ENCODE results near the gene KRTAP9-6. TPM values are rescaled to one million over a fixed set of nuclear protein-coding genes. Genes with fewer than 3 reads are reported as not detected.

KRTAP9-6 gene
- polyA plus RNA-seq, 1 donor from 2014 or later, result not detected

DNA sequence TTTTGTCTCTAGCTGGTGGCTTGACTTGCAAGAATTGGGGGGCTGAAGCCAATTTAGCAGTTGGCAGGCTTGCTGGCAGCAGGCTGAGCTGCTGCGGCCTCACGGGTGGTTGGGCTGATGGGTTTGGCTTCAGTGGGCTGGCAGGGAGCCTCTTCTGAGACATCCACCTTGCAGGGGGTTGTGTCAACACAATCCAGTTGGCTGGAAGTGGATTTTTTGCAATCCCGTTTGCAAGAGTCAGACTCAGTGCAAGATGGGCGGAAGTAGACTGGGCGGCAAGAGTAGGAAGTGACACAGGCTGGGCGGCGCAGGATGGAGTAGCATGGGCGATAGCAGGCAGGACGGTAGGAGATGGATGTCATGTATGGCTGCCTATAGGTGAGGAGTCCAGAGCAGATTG lies 42.5 kb downstream of the KRTAP9-6 start:
- no peaks in the 10 kb centered on the region for H3K36me3 ChIP-seq (ENCODE audit: insufficient read depth, low read length)
- no peaks in the 10 kb centered on the region for H3K79me2 ChIP-seq (replicated peaks; ENCODE audit: insufficient read depth, low read length)
- no peak overlapping the region for H3K27ac ChIP-seq (ENCODE audit: low read length)
- TF ChIP-seq, protein P1, sequence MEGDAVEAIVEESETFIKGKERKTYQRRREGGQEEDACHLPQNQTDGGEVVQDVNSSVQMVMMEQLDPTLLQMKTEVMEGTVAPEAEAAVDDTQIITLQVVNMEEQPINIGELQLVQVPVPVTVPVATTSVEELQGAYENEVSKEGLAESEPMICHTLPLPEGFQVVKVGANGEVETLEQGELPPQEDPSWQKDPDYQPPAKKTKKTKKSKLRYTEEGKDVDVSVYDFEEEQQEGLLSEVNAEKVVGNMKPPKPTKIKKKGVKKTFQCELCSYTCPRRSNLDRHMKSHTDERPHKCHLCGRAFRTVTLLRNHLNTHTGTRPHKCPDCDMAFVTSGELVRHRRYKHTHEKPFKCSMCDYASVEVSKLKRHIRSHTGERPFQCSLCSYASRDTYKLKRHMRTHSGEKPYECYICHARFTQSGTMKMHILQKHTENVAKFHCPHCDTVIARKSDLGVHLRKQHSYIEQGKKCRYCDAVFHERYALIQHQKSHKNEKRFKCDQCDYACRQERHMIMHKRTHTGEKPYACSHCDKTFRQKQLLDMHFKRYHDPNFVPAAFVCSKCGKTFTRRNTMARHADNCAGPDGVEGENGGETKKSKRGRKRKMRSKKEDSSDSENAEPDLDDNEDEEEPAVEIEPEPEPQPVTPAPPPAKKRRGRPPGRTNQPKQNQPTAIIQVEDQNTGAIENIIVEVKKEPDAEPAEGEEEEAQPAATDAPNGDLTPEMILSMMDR (IDR thresholded peaks at IDR 0.05; ENCODE audit: poor library complexity, severe bottlenecking), result no peak
- TF ChIP-seq EZH2 (IDR thresholded peaks at IDR 0.05; ENCODE audit: borderline replicate concordance, insufficient read depth, low read length, poor library complexity, severe bottlenecking) (no peak), SMC3 (conservative IDR thresholded peaks at IDR 0.05; ENCODE audit: poor library complexity) (no peak), RAD21 (conservative IDR thresholded peaks at IDR 0.05) (no peak), MXI1 (conservative IDR thresholded peaks at IDR 0.05; ENCODE audit: poor library complexity, severe bottlenecking) (no peak), REST (IDR thresholded peaks at IDR 0.05; ENCODE audit: borderline replicate concordance) (no peak), EP300 (conservative IDR thresholded peaks at IDR 0.05; ENCODE audit: poor library complexity, severe bottlenecking) (no peak), TAF1 (IDR thresholded peaks at IDR 0.05; ENCODE audit: low read depth) (no peak), POLR2AphosphoS5 (IDR thresholded peaks at IDR 0.05) (no peak)
- H4K20me1 ChIP-seq (ENCODE audit: insufficient read depth), result no peaks in the 10 kb centered on the region
- H3K27me3 ChIP-seq (ENCODE audit: insufficient read depth, low read depth, low read length), result no peaks in the 10 kb centered on the region
- H3K9ac ChIP-seq (ENCODE audit: low read length), result no peak overlapping the region
- no peaks in the 10 kb centered on the region for H3F3A ChIP-seq (ENCODE audit: insufficient read depth, low read length, poor library complexity, severe bottlenecking)
- no peaks in the 10 kb centered on the region for H3K9me3 ChIP-seq (ENCODE audit: low read length)
- H2AFZ ChIP-seq (ENCODE audit: low read depth, low read length), result no peak overlapping the region
- H3K4me2 ChIP-seq (ENCODE audit: low read length), result no peak overlapping the region
- no peak overlapping the region for H3K4me3 ChIP-seq (ENCODE audit: low read length)
- no peaks in the 10 kb centered on the region for H3K9me2 ChIP-seq (ENCODE audit: insufficient read depth, low read length)

- H2AFZ ChIP-seq (ENCODE audit: low read depth, low read length), result no peak overlapping the region
- H3K9me2 ChIP-seq (ENCODE audit: insufficient read depth, low read length), result no peaks in the 10 kb centered on the region
- no peaks in the 10 kb centered on the region for H3K36me3 ChIP-seq (ENCODE audit: insufficient read depth, low read length)
- H3K9ac ChIP-seq (ENCODE audit: low read length), result no peak overlapping the region
- no peak overlapping the region for H3K27ac ChIP-seq (ENCODE audit: low read length)
- no peak overlapping the region for H3K4me2 ChIP-seq (ENCODE audit: low read length)
- no peaks in the 10 kb centered on the region for H3K79me2 ChIP-seq (replicated peaks; ENCODE audit: insufficient read depth, low read length)
- TF ChIP-seq SMC3 (conservative IDR thresholded peaks at IDR 0.05; ENCODE audit: poor library complexity) (no peak), POLR2AphosphoS5 (IDR thresholded peaks at IDR 0.05) (no peak), MXI1 (conservative IDR thresholded peaks at IDR 0.05; ENCODE audit: poor library complexity, severe bottlenecking) (no peak)
- H4K20me1 ChIP-seq (ENCODE audit: insufficient read depth), result no peaks in the 10 kb centered on the region
- no peaks in the 10 kb centered on the region for H3K9me3 ChIP-seq (ENCODE audit: low read length)
- no peak overlapping the region for H3K4me3 ChIP-seq (ENCODE audit: low read length)
- no peaks in the 10 kb centered on the region for H3K27me3 ChIP-seq (ENCODE audit: insufficient read depth, low read depth, low read length)
- no peaks in the 10 kb centered on the region for H3F3A ChIP-seq (ENCODE audit: insufficient read depth, low read length, poor library complexity, severe bottlenecking)
Observed at GRCh38 chr17:41308251-41308917, 43.2 kb downstream of the KRTAP9-6 start.

Data from neural cell (in vitro differentiated cells).